Measurements from ENCODE around the gene QRICH1. TPM values are rescaled to one million over a fixed set of nuclear protein-coding genes. Genes with fewer than 3 reads are reported as not detected.

Gene QRICH1
- total RNA-seq, 2 experiments from 2014 or later = 111 to 132 TPM

- TF ChIP-seq CTCF (conservative IDR thresholded peaks at IDR 0.05; ENCODE audit: low read length) = no peak
- TF ChIP-seq EZH2phosphoT487 (IDR thresholded peaks at IDR 0.05; ENCODE audit: borderline replicate concordance, low read depth, low read length) = no peak
- Histone ChIP-seq H3K79me2 (ENCODE audit: insufficient read depth, low read depth, low read length) (peaks cover 18% of the 10 kb centered on the region), H3K4me2 (ENCODE audit: low read length) (peak overlapping the region; percentile 95), H3K27ac (ENCODE audit: low read depth, low read length, poor library complexity, severe bottlenecking) (peak overlapping the region; percentile 83), H4K20me1 (ENCODE audit: insufficient read depth, low read length) (no peaks in the 10 kb centered on the region), H3K4me1 (ENCODE audit: insufficient read depth, low read length, poor library complexity, severe bottlenecking) (peaks cover 22% of the 10 kb centered on the region), H2AFZ (ENCODE audit: low read length) (peak overlapping the region; percentile 70), H3K4me3 (ENCODE audit: low read depth, low read length, poor library complexity, severe bottlenecking) (peak overlapping the region; percentile 97), H3K36me3 (ENCODE audit: insufficient read depth, low read length) (peaks cover 28% of the 10 kb centered on the region), H3K9me3 (ENCODE audit: low read length) (no peaks in the 10 kb centered on the region), H3K9me2 (ENCODE audit: insufficient read depth, low read length) (no peaks in the 10 kb centered on the region)
- no TSS peak for BruUV-seq (replicated peaks)
- CTCF ChIA-PET (ENCODE audit: unreplicated experiment) = interaction anchor here (0.6 to 0.8 kb wide), 2 partner anchors 21 to 102 kb away, joined by 3 to 4 read pairs; no protein-coding TSS in a partner anchor
- intact Hi-C loops (cut with micrococcal nuclease; ENCODE audit: unreplicated experiment) = no loop called here
- DNase-seq (ENCODE audit: low spot score) = peak; percentile 11
- POLR2A ChIA-PET = interaction anchor here (0.6 to 1.6 kb wide), 11 partner anchors 10 to 133 kb away, joined by 3 to 8 read pairs (median 3); partner anchors contain the start of genes QARS1 and QRICH1
These were observed 27.4 kb upstream of the QRICH1 start for GRCh38 chr3:49121132-49121736.

DNA sequence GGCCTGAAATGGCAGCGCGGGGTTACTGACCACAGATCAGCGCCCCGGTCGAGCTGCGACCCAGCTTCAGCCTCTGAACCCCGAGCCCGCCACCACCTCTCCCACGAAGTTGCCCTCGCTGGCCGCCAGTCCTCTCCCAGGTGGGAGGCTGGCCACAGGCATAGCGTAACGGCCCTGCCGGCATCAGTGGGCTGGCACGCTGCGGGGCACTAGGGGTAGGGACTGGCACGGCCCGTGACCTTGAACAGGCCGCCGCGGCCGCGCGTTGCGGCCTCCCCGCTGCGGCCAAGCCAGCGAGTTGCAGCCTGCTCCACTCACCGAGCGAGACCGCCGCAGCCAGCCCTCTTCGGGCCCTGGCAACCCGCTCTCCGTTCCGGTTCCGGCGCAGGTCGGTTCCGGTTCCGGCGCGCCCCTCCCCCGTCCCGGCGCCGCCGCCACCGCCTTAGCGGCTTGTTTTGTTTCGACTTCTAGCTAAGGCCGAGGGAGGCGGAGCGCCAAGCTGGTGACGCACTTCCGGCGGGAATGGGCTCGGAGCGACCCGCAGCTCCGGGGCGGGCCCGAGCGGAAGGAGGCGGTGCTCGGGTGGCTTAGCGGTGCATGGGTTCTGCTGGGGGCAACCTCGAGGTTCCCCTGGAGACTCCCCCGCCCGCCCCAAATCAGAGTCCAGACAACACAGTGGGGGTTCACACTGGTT lies 26.7 kb upstream of the QRICH1 start, which contains the start of gene USP19:
TSS of gene USP19 (minus strand) at position 386 of the 694 bp plus-strand sequence. CDS start 1,678 bp downstream, outside the sequence.
- peak within 1 kb of the TSS; percentile 83 for H3K27ac ChIP-seq (ENCODE audit: low read depth, low read length, poor library complexity, severe bottlenecking)
- ChIA-PET CTCF (ENCODE audit: unreplicated experiment) (interaction anchor here (0.6 to 0.8 kb wide), 2 partner anchors 20 to 101 kb away, joined by 3 to 4 read pairs; no protein-coding TSS in a partner anchor), POLR2A (interaction anchor here (0.6 to 1.6 kb wide), 12 partner anchors 10 to 133 kb away, joined by 3 to 8 read pairs (median 3); partner anchors contain the start of genes QARS1 and QRICH1)
- no peaks in the 10 kb centered on the region for H3K9me2 ChIP-seq (ENCODE audit: insufficient read depth, low read length)
- H3K4me3 ChIP-seq (ENCODE audit: low read depth, low read length, poor library complexity, severe bottlenecking) = peak within 1 kb of the TSS; percentile 97
- intact Hi-C loops (cut with micrococcal nuclease; ENCODE audit: unreplicated experiment) = no loop called here
- H2AFZ ChIP-seq (ENCODE audit: low read length) = peak within 1 kb of the TSS; percentile 70
- H3K4me1 ChIP-seq (ENCODE audit: insufficient read depth, low read length, poor library complexity, severe bottlenecking) = peaks cover 22% of the 10 kb centered on the region
- H3K4me2 ChIP-seq (ENCODE audit: low read length) = peak within 1 kb of the TSS; percentile 95
- BruUV-seq (replicated peaks) = no TSS peak
- peaks cover 35% of the 10 kb centered on the region for H3K36me3 ChIP-seq (ENCODE audit: insufficient read depth, low read length)
- peak; percentile 95 for DNase-seq (ENCODE audit: low spot score)
- TF ChIP-seq CTCF (conservative IDR thresholded peaks at IDR 0.05; ENCODE audit: low read length) = 0 out of 2 replicates have a peak, but pooled peaks have one; percentile 8
- no peak for TF ChIP-seq EZH2phosphoT487 (IDR thresholded peaks at IDR 0.05; ENCODE audit: borderline replicate concordance, low read depth, low read length)
- H4K20me1 ChIP-seq (ENCODE audit: insufficient read depth, low read length) = no peaks in the 10 kb centered on the region
- H3K79me2 ChIP-seq (ENCODE audit: insufficient read depth, low read depth, low read length) = peaks cover 18% of the 10 kb centered on the region
- H3K9me3 ChIP-seq (ENCODE audit: low read length) = no peaks in the 10 kb centered on the region
